Anterior cingulate cortex (tissue), 58 donors: Measurements from ENCODE around the gene C2orf80.
"Not testable (repeated sequence)": the region's sequence is repeated elsewhere in the genome, so short reads cannot be mapped to it uniquely, and the experiment has no call there.

ENCODE experiments used
- DNase-seq, 58 donors: peaks; one replicate each; lab custom pipeline; 2025; lab: John Stamatoyannopoulos, UW

C2orf80 gene

GRCh38 chr2:208136716-208137094 is 53.1 kb downstream of the C2orf80 start:
- no peak for DNase-seq

- DNase-seq, result no peak
These were observed 53.8 kb downstream of the C2orf80 start for GRCh38 chr2:208135794-208136715.

- no peak for DNase-seq
These were observed 54.8 kb downstream of the C2orf80 start for GRCh38 chr2:208134928-208135586.

- DNase-seq, result no peak
These were observed 59.1 kb downstream of the C2orf80 start for GRCh38 chr2:208130712-208131110.

- no peak for DNase-seq
These were observed 59.8 kb downstream of the C2orf80 start, which contains the start of gene CRYGC for GRCh38 chr2:208129744-208130711. Gene CRYGC, minus strand, starts transcription at chr2:208129828. Its CDS starts 36 bp downstream, at chr2:208129792.

- DNase-seq, result no peak
These were observed 61.7 kb downstream of the C2orf80 start for GRCh38 chr2:208128136-208128535.

- DNase-seq, result no peak
These were observed 62.7 kb downstream of the C2orf80 start for GRCh38 chr2:208127090-208127489.

- no peak for DNase-seq
These were observed 64.6 kb downstream of the C2orf80 start for GRCh38 chr2:208125251-208125650.

- peak in 6 of 58 donors; percentile 0 to 9 (median 2) for DNase-seq
These were observed 65.7 kb downstream of the C2orf80 start, which contains the start of gene CRYGD for GRCh38 chr2:208124013-208124715. Gene CRYGD, minus strand, starts transcription at chr2:208124524. Its CDS starts 51 bp downstream, at chr2:208124473.

GRCh38 chr2:208122248-208122647 is 67.6 kb downstream of the C2orf80 start:
- no peak for DNase-seq

GRCh38 chr2:208118918-208119317 is 70.9 kb downstream of the C2orf80 start:
- no peak for DNase-seq

GRCh38 chr2:208117390-208117789 is 72.4 kb downstream of the C2orf80 start:
- DNase-seq, result not testable (repeated sequence)
